Parathyroid adenoma (tissue), 2 donors: ENCODE data around the gene KLHDC1.
"Not testable (repeated sequence)": the region's sequence is repeated elsewhere in the genome, so short reads cannot be mapped to it uniquely, and the experiment has no call there.

Experiments used
- H2AFZ ChIP-seq: fragments of 300-600 bp; sonication (generic); one replicate; pipeline ENCODE4 v1.7.0; 2017; ENCODE audit warnings: antibody characterized with exemption, mild to moderate bottlenecking
- H3K27ac ChIP-seq: fragments of 300-600 bp; sonication (generic); one replicate; pipeline ENCODE4 v1.7.0; 2017
- H3K27me3 ChIP-seq: fragments of 300-600 bp; sonication (generic); one replicate; pipeline ENCODE4 v1.7.0; 2017; ENCODE audit warnings: low read length; ENCODE audit not compliant: control insufficient read depth, insufficient read depth
- H3K36me3 ChIP-seq: fragments of 300-600 bp; sonication (generic); one replicate; pipeline ENCODE4 v1.7.0; 2017; ENCODE audit warnings: low read length; ENCODE audit not compliant: control insufficient read depth, insufficient read depth
- H3K4me1 ChIP-seq: fragments of 300-600 bp; sonication (generic); one replicate; pipeline ENCODE4 v1.7.0; 2017; ENCODE audit warnings: control low read depth
- H3K4me2 ChIP-seq: fragments of 300-600 bp; sonication (generic); one replicate; pipeline ENCODE4 v1.7.0; 2017; ENCODE audit warnings: low read length
- H3K4me3 ChIP-seq: fragments of 300-600 bp; sonication (generic); one replicate; pipeline ENCODE4 v1.7.0; 2017; ENCODE audit warnings: low read depth, low read length
- H3K79me2 ChIP-seq: fragments of 300-600 bp; sonication (generic); one replicate; pipeline ENCODE4 v1.7.0; 2017; ENCODE audit warnings: control low read depth
- H3K9ac ChIP-seq: fragments of 300-600 bp; sonication (generic); one replicate; pipeline ENCODE4 v1.7.0; 2017; ENCODE audit warnings: mild to moderate bottlenecking
- H3K9me3 ChIP-seq: fragments of 300-600 bp; sonication (generic); one replicate; pipeline ENCODE4 v1.7.0; 2017; ENCODE audit warnings: low read length; ENCODE audit not compliant: control insufficient read depth
- TF ChIP-seq, protein P1 (sequence below): fragments of 300-600 bp; sonication (generic); IDR thresholded peaks from one replicate; pipeline ENCODE4 v1.7.0; 2017; ENCODE audit warnings: antibody characterized with exemption, mild to moderate bottlenecking
- donor health status: primary hyperparathyroidism.

KLHDC1 gene

DNA sequence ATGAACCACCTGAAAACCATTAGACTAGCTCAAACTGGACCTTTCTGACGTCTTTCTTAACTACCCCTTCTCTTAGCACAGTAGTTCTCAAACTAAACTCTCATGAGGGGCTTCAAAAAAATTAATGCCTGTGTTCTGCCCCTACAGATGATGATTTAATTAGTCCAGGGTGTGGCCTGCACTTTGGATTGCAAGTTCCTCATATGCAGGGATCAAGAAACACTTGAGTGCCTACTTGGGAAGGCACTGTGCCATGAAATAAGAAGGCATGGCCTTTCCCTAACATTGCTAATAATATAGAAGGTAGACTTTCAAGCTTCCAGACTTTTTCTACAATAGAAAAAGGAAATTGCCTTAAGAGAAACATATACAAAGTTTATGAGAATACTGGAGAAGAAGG lies 52.3 kb downstream of the KLHDC1 start:
- H3K79me2 ChIP-seq = no peaks in the 10 kb centered on the region
- no peak overlapping the region for H3K27ac ChIP-seq
- no peaks in the 10 kb centered on the region for H3K9me3 ChIP-seq
- TF ChIP-seq, protein P1, sequence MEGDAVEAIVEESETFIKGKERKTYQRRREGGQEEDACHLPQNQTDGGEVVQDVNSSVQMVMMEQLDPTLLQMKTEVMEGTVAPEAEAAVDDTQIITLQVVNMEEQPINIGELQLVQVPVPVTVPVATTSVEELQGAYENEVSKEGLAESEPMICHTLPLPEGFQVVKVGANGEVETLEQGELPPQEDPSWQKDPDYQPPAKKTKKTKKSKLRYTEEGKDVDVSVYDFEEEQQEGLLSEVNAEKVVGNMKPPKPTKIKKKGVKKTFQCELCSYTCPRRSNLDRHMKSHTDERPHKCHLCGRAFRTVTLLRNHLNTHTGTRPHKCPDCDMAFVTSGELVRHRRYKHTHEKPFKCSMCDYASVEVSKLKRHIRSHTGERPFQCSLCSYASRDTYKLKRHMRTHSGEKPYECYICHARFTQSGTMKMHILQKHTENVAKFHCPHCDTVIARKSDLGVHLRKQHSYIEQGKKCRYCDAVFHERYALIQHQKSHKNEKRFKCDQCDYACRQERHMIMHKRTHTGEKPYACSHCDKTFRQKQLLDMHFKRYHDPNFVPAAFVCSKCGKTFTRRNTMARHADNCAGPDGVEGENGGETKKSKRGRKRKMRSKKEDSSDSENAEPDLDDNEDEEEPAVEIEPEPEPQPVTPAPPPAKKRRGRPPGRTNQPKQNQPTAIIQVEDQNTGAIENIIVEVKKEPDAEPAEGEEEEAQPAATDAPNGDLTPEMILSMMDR = no peak
- H3K4me3 ChIP-seq = no peak overlapping the region
- no peak overlapping the region for H2AFZ ChIP-seq
- H3K4me2 ChIP-seq = no peak overlapping the region
- no peaks in the 10 kb centered on the region for H3K4me1 ChIP-seq
- no peaks in the 10 kb centered on the region for H3K27me3 ChIP-seq
- no peak overlapping the region for H3K9ac ChIP-seq
- H3K36me3 ChIP-seq = no peaks in the 10 kb centered on the region

DNA sequence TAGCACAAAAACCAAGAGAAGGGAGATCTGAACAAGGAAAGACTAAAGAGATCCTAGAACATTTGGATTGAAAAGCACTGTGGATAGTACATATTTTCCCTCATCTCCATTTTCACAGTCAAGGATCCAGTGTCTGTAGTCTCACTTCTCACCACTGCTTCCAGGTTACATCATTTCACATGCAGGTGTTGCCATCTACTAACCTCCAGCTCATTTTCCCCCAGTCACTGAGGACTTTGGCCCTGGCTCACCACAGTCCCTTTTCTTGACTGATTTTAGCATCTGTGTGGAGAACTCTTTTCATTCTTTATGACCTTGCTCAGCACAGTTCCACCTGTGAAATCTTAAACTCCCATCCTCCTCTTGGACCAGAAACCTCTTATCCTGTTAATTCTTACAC lies 53.6 kb downstream of the KLHDC1 start:
- not testable (repeated sequence) for H3K27me3 ChIP-seq, H3K9me3 ChIP-seq, H3K36me3 ChIP-seq, H3K4me3 ChIP-seq, H3K79me2 ChIP-seq, H3K9ac ChIP-seq, H2AFZ ChIP-seq, H3K4me2 ChIP-seq, H3K27ac ChIP-seq, H3K4me1 ChIP-seq

DNA sequence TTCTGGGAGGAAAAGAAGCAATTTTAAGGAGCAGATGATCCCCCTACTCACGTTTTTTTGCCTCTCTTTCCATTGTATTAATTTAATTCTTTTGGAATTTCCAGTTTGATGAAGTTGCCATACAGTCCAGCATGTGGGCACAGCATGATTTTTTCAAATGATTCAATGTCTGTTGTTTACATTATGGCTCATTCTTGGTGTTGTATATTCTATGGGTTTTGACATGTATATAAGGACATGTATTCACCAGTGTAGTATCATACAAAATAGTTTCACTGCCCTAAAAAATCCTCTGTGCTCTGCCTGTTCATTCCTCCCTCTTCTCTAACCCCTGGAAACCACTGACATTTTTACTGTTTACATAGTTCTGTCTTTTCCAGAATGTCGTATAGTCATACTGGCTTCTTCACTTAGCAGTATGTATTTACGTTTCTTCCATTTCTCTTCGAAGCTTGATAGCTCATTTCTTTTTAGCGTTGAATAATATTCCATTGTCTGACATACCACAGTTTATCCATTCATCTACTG lies 61.7 kb downstream of the KLHDC1 start:
- Histone ChIP-seq H3K9me3 (no peaks in the 10 kb centered on the region), H3K4me2 (no peak overlapping the region), H3K79me2 (no peaks in the 10 kb centered on the region), H3K9ac (no peak overlapping the region), H3K4me1 (no peaks in the 10 kb centered on the region), H3K4me3 (no peak overlapping the region), H2AFZ (no peak overlapping the region), H3K27me3 (no peaks in the 10 kb centered on the region), H3K27ac (no peak overlapping the region), H3K36me3 (no peaks in the 10 kb centered on the region)
- TF ChIP-seq, protein P1 = no peak

DNA sequence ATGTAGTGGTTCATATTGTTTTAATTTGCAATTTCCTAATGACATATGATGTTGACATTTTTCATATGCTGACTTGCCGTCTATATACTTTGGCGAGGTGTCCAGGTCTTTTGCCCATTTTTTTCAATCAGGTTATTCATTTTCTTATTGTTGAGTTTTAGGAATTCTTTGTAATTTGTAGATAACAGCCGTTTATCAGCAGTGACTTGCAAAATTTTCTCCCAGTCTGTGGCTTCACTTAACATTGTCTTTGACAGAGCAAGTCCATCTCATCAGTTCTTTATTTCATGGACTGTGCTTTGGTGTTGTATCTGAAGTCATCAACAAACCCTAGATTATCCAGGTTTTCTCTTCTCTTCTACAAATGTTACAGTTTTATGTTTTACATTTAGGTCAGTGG lies 62.5 kb downstream of the KLHDC1 start:
- TF ChIP-seq, protein P1 = no peak
- Histone ChIP-seq H3K9ac (no peak overlapping the region), H3K36me3 (no peaks in the 10 kb centered on the region)

DNA sequence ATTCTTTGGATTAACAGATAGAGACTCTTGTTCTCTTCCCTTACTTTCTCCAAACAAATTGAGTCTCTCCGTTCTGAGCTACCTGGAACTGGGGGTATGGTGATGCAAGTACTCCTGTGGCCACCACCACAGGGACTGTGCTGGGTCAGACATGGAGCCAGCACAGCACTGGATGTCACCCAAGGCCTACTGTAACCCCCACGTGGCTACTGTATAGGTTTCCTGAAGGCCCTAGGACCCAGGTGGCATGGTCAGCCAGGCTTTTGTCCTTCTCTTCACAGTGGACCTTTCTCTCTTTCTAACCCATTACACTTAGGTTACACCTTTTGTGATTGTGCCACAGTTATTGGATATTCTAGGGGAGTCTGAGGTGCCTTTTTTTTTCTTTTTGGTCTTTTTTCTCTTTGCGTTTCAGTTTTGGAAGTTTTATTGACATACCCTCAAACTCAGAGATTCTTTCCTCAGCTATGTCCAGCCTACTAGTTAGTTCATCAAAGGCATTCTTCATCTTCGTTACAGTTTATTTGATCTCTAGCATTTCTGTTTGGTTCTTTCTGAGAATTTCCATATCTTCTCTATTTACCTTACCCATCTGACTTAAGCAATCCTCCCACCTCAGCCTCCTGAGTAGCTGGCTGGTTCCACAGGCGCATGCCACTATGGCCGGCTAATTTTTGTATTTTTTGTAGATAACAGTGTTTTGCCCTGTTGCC lies 69.1 kb downstream of the KLHDC1 start:
- Histone ChIP-seq H3K9me3 (no peaks in the 10 kb centered on the region), H2AFZ (no peak overlapping the region), H3K27me3 (no peaks in the 10 kb centered on the region), H3K9ac (no peak overlapping the region), H3K4me3 (no peak overlapping the region), H3K4me2 (no peak overlapping the region), H3K36me3 (no peaks in the 10 kb centered on the region), H3K79me2 (no peaks in the 10 kb centered on the region), H3K4me1 (peaks cover 4% of the 10 kb centered on the region), H3K27ac (no peak overlapping the region)
- TF ChIP-seq, protein P1 = no peak

More for the DNA sequence above, 62.5 kb downstream of the KLHDC1 start:
- H3K4me2 ChIP-seq = no peak overlapping the region
- no peak overlapping the region for H3K4me3 ChIP-seq
- H3K9me3 ChIP-seq = no peaks in the 10 kb centered on the region
- no peaks in the 10 kb centered on the region for H3K79me2 ChIP-seq
- H3K4me1 ChIP-seq = no peaks in the 10 kb centered on the region
- no peak overlapping the region for H2AFZ ChIP-seq
- no peaks in the 10 kb centered on the region for H3K27me3 ChIP-seq
- no peak overlapping the region for H3K27ac ChIP-seq
